Choroid plexus epithelial cell (primary cell): ENCODE measurements around the gene TXN2.

Experiments
- DNase-seq: peaks from one replicate; pipeline ENCODE4 v3.0.0-alpha.2; 2010; ENCODE audit warnings: low read depth
- H3K4me3 ChIP-seq: 2 replicates; pipeline ENCODE4 v1.5.1; 2011; ENCODE audit warnings: low read depth, mild to moderate bottlenecking, control low read depth, low read length, moderate library complexity
- TF ChIP-seq, protein P1 (sequence below): conservative IDR thresholded peaks from 2 replicates; pipeline ENCODE4 v1.5.1; 2011; ENCODE audit warnings: low read depth, mild to moderate bottlenecking, control low read depth, inconsistent platforms, low read length, moderate library complexity

The TXN2 gene

DNA sequence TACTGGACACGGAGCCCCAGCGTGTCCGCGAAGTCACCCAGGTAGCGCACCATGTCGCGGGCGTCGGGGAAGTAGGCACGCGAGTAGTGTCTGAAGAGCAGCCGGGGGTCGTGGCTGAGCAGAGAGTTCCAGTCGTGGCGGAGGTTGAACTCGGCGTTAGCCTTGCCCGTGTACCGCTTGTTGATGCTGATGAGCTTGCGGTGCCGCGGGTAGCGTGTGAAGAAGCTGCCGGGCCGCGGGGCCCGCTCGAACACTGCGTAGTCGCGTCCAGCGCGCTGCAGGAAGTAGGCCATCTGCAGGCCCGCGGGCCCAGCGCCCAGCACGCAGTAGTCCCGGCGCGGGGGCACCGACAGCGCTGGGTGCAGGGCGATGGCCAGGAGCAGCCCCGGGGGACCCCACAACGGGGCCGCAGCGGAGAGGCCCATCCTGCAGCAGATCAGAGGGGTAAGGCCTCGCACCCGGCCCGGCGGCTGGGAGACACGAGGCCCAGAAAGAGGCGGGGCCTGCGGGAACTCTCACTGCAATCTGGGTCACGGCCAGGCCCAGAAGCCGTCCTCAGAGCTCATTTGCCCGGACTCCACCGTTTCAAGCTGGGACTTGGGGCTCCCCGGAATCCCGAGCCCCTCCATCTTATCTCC is 24.7 kb upstream of the TXN2 start:
- peak overlapping the region; percentile 66 for H3K4me3 ChIP-seq
- no peak for DNase-seq
- TF ChIP-seq, protein P1, sequence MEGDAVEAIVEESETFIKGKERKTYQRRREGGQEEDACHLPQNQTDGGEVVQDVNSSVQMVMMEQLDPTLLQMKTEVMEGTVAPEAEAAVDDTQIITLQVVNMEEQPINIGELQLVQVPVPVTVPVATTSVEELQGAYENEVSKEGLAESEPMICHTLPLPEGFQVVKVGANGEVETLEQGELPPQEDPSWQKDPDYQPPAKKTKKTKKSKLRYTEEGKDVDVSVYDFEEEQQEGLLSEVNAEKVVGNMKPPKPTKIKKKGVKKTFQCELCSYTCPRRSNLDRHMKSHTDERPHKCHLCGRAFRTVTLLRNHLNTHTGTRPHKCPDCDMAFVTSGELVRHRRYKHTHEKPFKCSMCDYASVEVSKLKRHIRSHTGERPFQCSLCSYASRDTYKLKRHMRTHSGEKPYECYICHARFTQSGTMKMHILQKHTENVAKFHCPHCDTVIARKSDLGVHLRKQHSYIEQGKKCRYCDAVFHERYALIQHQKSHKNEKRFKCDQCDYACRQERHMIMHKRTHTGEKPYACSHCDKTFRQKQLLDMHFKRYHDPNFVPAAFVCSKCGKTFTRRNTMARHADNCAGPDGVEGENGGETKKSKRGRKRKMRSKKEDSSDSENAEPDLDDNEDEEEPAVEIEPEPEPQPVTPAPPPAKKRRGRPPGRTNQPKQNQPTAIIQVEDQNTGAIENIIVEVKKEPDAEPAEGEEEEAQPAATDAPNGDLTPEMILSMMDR = no peak

DNA sequence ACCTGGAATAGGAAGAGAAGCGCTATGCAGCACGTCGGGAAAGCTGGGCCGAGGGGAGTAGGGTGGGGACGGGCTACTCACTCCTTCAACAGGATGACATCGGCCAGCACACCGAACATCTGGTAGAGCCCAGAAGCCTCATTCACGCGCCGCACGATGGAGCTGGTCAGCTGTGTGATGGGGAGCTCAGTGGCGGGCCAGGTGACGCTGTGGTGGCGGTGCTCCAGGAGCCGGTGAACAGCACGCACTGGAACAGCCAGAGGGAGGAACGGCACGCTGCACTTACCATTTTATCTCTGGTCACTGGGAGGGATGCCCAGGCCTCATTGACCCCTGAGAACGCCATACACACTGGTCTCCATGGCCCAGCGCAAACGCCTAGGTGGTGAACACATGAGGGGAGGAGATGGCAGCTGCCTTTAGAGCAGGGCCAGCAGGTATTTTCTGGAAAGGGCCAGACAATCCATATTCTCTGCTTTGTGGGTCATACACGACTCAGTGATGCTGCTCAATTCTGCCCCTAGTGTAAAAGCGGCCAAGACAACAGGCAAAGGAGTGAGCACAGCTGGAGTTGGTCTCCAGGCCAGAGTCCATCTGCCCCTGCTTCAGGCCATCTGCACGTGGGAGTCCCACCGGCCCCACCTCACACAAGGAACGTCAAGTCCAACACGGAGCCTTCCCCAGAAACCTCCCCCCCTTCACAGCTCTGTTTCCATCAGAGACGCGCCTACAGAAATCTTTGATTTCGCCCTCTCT is 16.6 kb upstream of the TXN2 start:
- TF ChIP-seq, protein P1 = peak; percentile 39
- H3K4me3 ChIP-seq = no peak overlapping the region
- peak; percentile 13 for DNase-seq

DNA sequence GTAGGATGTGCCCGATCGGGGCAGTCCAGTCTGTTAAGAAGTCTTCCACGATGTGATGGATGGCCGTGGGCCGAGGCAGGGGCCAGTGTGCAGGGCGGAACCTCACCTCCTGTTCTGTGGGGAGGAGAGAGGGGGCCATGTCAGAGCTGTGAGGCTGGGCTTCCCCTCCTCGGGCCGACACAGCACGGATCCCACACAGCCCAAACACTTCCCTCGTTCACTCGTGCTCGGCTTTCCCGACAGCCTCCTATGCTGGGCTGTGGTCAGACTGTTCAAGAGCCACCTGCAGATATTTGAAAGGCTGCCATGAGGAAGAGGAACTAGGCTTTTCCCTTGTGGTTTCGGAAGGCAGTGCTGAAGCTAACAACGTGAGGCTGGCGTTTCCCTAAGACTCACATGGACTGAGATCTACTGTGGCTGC is 12.3 kb upstream of the TXN2 start:
- DNase-seq = no peak
- TF ChIP-seq, protein P1 = no peak
- no peak overlapping the region for H3K4me3 ChIP-seq

DNA sequence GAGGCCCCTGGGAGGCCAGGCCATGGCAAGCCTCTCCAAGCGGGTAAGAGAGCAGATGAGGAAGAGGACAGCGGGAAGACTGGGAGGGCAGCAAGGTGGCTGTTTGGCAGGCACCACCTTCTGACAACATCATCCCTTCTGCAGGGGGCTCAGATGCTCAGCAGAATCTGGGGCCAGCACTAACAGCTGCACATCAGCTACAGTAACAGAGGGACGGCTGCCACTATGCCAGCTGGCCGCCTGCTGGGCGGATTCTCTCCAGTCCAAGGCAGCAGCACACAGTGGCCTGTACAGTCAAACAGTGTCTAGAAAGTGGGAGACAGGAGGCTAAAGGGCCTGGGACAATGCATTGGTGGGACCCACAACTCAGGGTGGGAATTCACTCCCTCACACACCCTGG is 10.7 kb upstream of the TXN2 start:
- TF ChIP-seq, protein P1 = no peak
- no peak for DNase-seq

DNA sequence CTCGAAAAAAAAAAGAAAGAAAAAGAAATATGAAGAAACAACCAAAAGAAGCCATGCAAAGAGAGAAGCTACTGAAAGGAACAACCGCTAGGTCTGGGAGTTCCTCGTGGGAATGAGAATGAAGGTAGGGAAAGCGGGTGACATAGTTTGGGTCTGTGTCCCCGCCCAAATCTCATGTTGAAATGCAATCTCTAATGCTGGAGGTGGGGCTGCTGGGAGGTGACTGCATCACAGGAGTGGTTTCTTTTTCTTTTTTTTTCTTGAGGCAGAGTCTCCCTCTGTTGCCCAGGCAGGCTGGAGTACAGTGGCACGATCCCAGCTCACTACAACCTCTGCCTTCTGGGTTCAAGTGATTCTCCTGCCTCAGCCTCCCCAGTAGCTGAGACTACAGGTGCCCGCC is 9.7 kb upstream of the TXN2 start:
- H3K4me3 ChIP-seq = no peak overlapping the region
- TF ChIP-seq, protein P1 = no peak
- no peak for DNase-seq

More for the DNA sequence above, 10.7 kb upstream of the TXN2 start:
- H3K4me3 ChIP-seq = no peak overlapping the region

DNA sequence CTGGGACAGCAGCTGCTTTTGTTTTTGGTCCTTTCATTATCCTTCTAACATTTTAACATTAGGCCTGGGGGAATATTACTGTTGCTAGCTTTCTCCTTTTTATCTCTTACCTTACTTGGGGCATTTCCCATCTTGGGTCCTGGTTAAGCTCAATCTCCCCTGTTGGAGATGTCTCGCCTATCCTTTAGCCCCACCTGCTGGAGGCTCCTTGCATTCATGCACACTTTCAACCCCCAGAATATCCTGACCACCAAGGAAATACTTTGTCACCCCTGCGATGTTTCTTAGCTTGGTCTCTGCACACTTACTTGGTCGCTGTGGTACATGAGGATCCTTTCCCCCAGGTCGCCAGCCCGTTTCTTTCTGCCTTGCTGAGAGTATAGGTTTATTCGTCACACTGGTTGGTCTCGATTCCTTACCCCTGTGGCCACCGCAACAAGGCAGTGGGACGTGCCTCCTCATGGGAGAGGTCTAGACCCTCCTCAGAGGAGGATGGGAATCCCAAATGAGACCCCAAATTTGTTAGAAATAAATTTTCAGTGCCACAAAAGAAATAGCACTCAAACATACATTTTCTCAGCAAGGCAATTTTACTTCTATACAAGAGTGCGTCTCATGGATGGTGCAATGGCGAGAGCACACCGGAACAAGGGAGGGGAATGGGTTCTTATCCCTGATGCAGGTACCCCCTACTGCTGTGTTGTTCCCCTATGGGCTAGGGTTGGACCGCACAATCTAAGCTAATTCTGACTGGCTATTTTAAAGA is 5.4 kb upstream of the TXN2 start:
- DNase-seq = peak; percentile 75
- TF ChIP-seq, protein P1 = peak; percentile 83

More for the DNA sequence above, 5.4 kb upstream of the TXN2 start:
- H3K4me3 ChIP-seq = no peak overlapping the region
